NCI-H1694 (cell line): ENCODE results near the gene S100A10.
A peak's percentile ranks its signal among the peaks of the same experiment; 100 is the strongest.

Experiments
- DNase-seq: peaks from one replicate; lab custom pipeline; 2025; lab: John Stamatoyannopoulos, UW

The S100A10 gene

GRCh38 chr1:151988405-151988923 lies 5.2 kb downstream of the S100A10 start:
- DNase-seq = no peak

- no peak for DNase-seq
These were observed 7.0 kb downstream of the S100A10 start for GRCh38 chr1:151986501-151987190.

GRCh38 chr1:151985768-151986167 lies 7.9 kb downstream of the S100A10 start:
- DNase-seq = no peak

- DNase-seq = no peak
These were observed 8.4 kb downstream of the S100A10 start for GRCh38 chr1:151985270-151985669.

- no peak for DNase-seq
These were observed 9.2 kb downstream of the S100A10 start for GRCh38 chr1:151984313-151984956.

- no peak for DNase-seq
These were observed 11.2 kb downstream of the S100A10 start for GRCh38 chr1:151982300-151983005.

GRCh38 chr1:151981178-151981525 lies 12.5 kb downstream of the S100A10 start:
- DNase-seq = no peak

GRCh38 chr1:151980287-151981177 lies 13.1 kb downstream of the S100A10 start:
- DNase-seq = no peak

- no peak for DNase-seq
These were observed 14.7 kb downstream of the S100A10 start for GRCh38 chr1:151978922-151979321.

- no peak for DNase-seq
These were observed 15.9 kb downstream of the S100A10 start for GRCh38 chr1:151977662-151978230.

GRCh38 chr1:151976858-151977257 lies 16.8 kb downstream of the S100A10 start:
- no peak for DNase-seq

- no peak for DNase-seq
These were observed 17.7 kb downstream of the S100A10 start for GRCh38 chr1:151976015-151976343.

- DNase-seq = no peak
These were observed 18.2 kb downstream of the S100A10 start for GRCh38 chr1:151975311-151976014.

GRCh38 chr1:151972542-151973248 lies 21.0 kb downstream of the S100A10 start:
- no peak for DNase-seq

- no peak for DNase-seq
These were observed 23.0 kb downstream of the S100A10 start for GRCh38 chr1:151970626-151971025.

- no peak for DNase-seq
These were observed 23.5 kb downstream of the S100A10 start for GRCh38 chr1:151970128-151970527.

GRCh38 chr1:151968791-151969399 lies 24.8 kb downstream of the S100A10 start:
- DNase-seq = no peak

GRCh38 chr1:151968058-151968457 lies 25.6 kb downstream of the S100A10 start:
- DNase-seq = peak; percentile 22

GRCh38 chr1:151967091-151967490 lies 26.6 kb downstream of the S100A10 start:
- DNase-seq = no peak

GRCh38 chr1:151966061-151966460 lies 27.6 kb downstream of the S100A10 start:
- DNase-seq = no peak
